GM12874 (cell line): ENCODE data around the gene CARD11.

Experiments used
- CTCF ChIP-seq: IDR thresholded peaks from 2 replicates; pipeline ENCODE4 v1.5.1; 2011; ENCODE audit warnings: low read depth, mild to moderate bottlenecking, control low read depth, low read length, moderate library complexity; ENCODE audit not compliant: insufficient read depth

Gene CARD11

GRCh38 chr7:2912684-2913439 lies 130.8 kb downstream of the CARD11 start:
- TF ChIP-seq CTCF: no peak

GRCh38 chr7:2911466-2911865 lies 132.2 kb downstream of the CARD11 start:
- no peak for TF ChIP-seq CTCF

GRCh38 chr7:2909471-2910039 lies 134.1 kb downstream of the CARD11 start:
- no peak for TF ChIP-seq CTCF

GRCh38 chr7:2909043-2909442 lies 134.6 kb downstream of the CARD11 start:
- TF ChIP-seq CTCF: no peak

GRCh38 chr7:2908103-2908683 lies 135.5 kb downstream of the CARD11 start:
- TF ChIP-seq CTCF: no peak

- no peak for TF ChIP-seq CTCF
Measured at GRCh38 chr7:2906197-2906931, 137.3 kb downstream of the CARD11 start.

- TF ChIP-seq CTCF: no peak
Measured at GRCh38 chr7:2905500-2905899, 138.2 kb downstream of the CARD11 start.
